NCI-H524 (cell line): ENCODE results near the gene ZNF235.
"Not testable (repeated sequence)": the region's sequence is repeated elsewhere in the genome, so short reads cannot be mapped to it uniquely, and the experiment has no call there.

ENCODE experiments used
- DNase-seq, 2 experiments: peaks; one replicate each; lab custom pipeline; 2025; lab: John Stamatoyannopoulos, UW

Gene ZNF235

DNA sequence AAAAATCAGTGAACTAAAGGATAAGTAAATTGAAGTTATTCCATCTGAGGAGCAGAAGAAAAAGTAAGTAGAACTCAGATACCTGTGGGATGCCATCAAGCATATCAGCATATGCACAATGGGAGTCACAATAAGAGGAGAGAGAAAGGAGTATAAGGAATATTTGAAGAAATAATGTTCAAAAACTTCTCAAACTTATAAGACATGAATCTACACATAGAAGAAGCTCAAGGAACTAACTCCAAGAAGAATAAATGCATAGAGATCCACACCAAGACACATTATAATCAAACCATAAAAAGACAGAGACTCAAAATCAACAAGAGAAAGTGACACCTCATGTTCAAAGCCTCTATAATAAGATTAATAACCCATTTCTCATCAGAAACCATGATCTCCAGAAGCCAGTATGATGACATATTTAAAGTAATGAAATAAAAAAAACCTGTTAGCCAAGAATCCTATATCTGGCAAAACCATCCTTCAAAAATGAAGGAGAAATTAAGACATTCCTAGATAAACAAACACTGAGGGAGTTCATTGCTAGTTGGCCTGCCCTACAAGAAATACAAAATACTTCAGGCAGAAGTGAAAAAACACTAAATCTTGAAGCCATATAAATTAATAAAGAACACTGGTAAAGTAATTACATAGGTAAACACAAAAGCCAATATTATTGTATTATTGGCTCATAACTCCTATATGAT, 49.0 kb downstream of the ZNF235 start:
- no peak for DNase-seq

DNA sequence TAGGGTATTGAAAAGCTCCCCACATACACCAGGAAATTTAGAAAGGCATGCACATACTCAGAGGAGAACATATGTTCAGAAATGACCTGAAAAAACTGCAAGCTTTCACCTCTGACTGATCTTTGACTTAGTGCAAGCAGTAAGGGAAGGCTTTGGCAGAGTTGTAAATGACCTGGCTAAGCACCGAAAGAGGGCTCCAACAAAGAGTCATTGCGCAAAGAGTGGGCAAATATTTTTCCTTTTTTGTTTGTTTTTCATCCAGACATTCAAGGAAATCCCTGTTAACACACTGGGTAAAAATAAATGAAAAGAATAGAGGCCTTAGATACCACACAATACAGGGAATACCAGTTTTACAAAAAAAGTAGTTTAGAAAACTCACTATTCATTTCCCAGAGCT, 50.3 kb downstream of the ZNF235 start:
- DNase-seq = no peak

DNA sequence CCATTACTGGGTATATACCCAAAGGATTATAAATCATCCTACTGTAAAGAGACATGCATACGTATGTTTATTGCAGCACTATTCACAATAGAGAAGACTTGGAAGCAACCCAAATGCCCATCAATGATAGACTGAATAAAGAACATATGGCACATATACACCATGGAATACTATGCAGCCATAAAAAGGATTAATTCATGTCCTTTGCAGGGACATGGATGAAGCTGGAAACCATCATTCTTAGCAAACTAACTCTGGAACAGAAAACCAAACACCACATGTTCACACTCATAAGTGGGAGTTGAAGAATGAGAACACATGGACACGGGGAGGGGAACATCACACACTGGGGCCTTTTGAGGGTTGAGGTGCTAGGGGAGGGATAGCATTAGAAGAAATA, 51.4 kb downstream of the ZNF235 start:
- DNase-seq = not testable (repeated sequence)

DNA sequence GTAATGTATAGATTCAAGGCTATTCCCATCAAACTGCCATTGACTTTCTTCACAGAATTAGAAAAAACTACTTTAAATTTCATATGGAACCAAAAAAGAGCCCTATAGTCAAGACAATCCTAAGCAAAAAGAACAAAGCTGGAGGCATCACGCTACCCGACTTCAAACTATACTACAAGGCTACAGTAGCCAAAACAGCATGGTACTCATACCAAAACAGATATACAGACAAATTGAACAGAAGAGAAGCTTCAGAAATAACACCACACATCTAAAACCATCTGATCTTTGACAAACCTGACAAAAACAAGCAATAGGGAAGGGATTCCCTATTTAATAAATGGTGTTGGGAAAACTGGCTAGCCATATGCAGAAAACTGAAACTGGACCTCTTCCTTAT, 52.5 kb downstream of the ZNF235 start:
- DNase-seq = not testable (repeated sequence)

DNA sequence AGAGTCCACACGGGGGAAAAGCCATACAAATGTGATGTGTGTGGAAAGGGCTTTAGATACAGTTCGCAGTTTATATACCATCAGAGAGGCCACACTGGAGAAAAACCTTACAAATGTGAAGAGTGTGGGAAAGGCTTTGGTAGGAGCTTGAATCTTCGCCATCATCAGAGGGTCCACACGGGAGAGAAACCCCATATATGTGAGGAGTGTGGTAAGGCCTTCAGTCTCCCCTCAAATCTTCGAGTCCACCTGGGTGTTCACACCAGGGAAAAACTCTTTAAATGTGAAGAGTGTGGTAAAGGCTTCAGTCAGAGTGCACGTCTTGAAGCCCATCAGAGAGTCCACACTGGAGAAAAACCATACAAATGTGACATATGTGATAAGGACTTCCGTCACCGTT, 68.4 kb downstream of the ZNF235 start:
- no peak for DNase-seq
